Astrocyte (in vitro differentiated cells and primary cell): Measurements from ENCODE around the gene HHLA2. TPM values are rescaled to one million over a fixed set of nuclear protein-coding genes. Genes with fewer than 3 reads are reported as not detected.

Experiments
- DNase-seq: peaks from one replicate; pipeline ENCODE4 v3.0.0-alpha.2; 2010; ENCODE audit warnings: low read depth
- FAIRE-seq: peaks from 2 replicates; lab custom pipeline; 2011; peaks lifted over from hg19 to GRCh38; lab: Jason Lieb, UNC
- H2AFZ ChIP-seq: 2 replicates; pipeline ENCODE4 v1.6.0; 2012; ENCODE audit warnings: low read depth, low read length, inconsistent platforms
- H3K27ac ChIP-seq: 2 replicates; pipeline ENCODE4 v1.5.1; 2011; ENCODE audit warnings: low read depth, low read length, inconsistent platforms
- H3K27me3 ChIP-seq: 2 replicates; pipeline ENCODE4 v1.6.0; 2011; ENCODE audit warnings: low read length, inconsistent platforms; ENCODE audit not compliant: insufficient read depth
- H3K36me3 ChIP-seq: 2 replicates; pipeline ENCODE4 v1.5.1; 2011; ENCODE audit warnings: low read length, inconsistent platforms; ENCODE audit not compliant: insufficient read depth
- H3K4me1 ChIP-seq: 2 replicates; pipeline ENCODE4 v1.5.1; 2011; ENCODE audit warnings: low read length, inconsistent platforms; ENCODE audit not compliant: insufficient read depth
- H3K4me2 ChIP-seq: 2 replicates; pipeline ENCODE4 v1.6.0; 2012; ENCODE audit warnings: low read length, inconsistent platforms
- H3K4me3 ChIP-seq: 2 replicates; pipeline ENCODE4 v1.5.1; 2011; ENCODE audit warnings: low read depth, mild to moderate bottlenecking, low read length, inconsistent platforms; ENCODE audit not compliant: insufficient read depth
- H3K79me2 ChIP-seq: 2 replicates; pipeline ENCODE4 v1.6.0; 2012; ENCODE audit warnings: mild to moderate bottlenecking, low read length, inconsistent platforms; ENCODE audit not compliant: insufficient read depth
- H3K9ac ChIP-seq: 2 replicates; pipeline ENCODE4 v1.6.0; 2012; ENCODE audit warnings: mild to moderate bottlenecking, low read length, inconsistent platforms
- H3K9me3 ChIP-seq: 2 replicates; pipeline ENCODE4 v1.5.1; 2012; ENCODE audit warnings: low read depth, mild to moderate bottlenecking, low read length, inconsistent platforms; ENCODE audit not compliant: insufficient read depth
- H4K20me1 ChIP-seq: 2 replicates; pipeline ENCODE4 v1.6.0; 2012; ENCODE audit warnings: low read length, inconsistent platforms; ENCODE audit not compliant: insufficient read depth
- H3K27ac Mint-ChIP-seq: one replicate; pipeline ENCODE4 v1.8.0; 2021; ENCODE audit warnings: mild to moderate bottlenecking, mixed read lengths; ENCODE audit not compliant: unreplicated experiment
- H3K27me3 Mint-ChIP-seq: one replicate; pipeline ENCODE4 v1.8.0; 2021; ENCODE audit warnings: low read depth, mixed read lengths; ENCODE audit not compliant: unreplicated experiment
- H3K36me3 Mint-ChIP-seq: one replicate; pipeline ENCODE4 v1.8.0; 2021; ENCODE audit warnings: low read depth, mixed read lengths; ENCODE audit not compliant: unreplicated experiment
- H3K4me1 Mint-ChIP-seq: one replicate; pipeline ENCODE4 v1.8.0; 2021; ENCODE audit warnings: low read depth, mixed read lengths; ENCODE audit not compliant: unreplicated experiment
- H3K4me3 Mint-ChIP-seq: one replicate; pipeline ENCODE4 v1.8.0; 2021; ENCODE audit warnings: mild to moderate bottlenecking, moderate library complexity, mixed read lengths; ENCODE audit not compliant: unreplicated experiment
- H3K9me3 Mint-ChIP-seq: one replicate; pipeline ENCODE4 v1.8.0; 2021; ENCODE audit warnings: mild to moderate bottlenecking, mixed read lengths; ENCODE audit not compliant: unreplicated experiment
- EZH2 ChIP-seq: IDR thresholded peaks from 2 replicates; pipeline ENCODE4 v1.6.1; 2012; ENCODE audit warnings: mild to moderate bottlenecking, low read length, inconsistent platforms; ENCODE audit not compliant: insufficient read depth
- total RNA-seq: library from RNA; stranded (reverse); gene quantifications from 2 replicates; pipeline ENCODE4 v1.2.1, GENCODE V29; 2021
- TF ChIP-seq, protein P1 (sequence below): IDR thresholded peaks from 2 replicates; pipeline ENCODE4 v1.5.1; 2011; ENCODE audit warnings: low read depth, mild to moderate bottlenecking, inconsistent platforms, low read length, moderate library complexity; ENCODE audit not compliant: insufficient read depth

HHLA2 gene
- total RNA-seq, 1 donor from 2014 or later, result not detected

DNA sequence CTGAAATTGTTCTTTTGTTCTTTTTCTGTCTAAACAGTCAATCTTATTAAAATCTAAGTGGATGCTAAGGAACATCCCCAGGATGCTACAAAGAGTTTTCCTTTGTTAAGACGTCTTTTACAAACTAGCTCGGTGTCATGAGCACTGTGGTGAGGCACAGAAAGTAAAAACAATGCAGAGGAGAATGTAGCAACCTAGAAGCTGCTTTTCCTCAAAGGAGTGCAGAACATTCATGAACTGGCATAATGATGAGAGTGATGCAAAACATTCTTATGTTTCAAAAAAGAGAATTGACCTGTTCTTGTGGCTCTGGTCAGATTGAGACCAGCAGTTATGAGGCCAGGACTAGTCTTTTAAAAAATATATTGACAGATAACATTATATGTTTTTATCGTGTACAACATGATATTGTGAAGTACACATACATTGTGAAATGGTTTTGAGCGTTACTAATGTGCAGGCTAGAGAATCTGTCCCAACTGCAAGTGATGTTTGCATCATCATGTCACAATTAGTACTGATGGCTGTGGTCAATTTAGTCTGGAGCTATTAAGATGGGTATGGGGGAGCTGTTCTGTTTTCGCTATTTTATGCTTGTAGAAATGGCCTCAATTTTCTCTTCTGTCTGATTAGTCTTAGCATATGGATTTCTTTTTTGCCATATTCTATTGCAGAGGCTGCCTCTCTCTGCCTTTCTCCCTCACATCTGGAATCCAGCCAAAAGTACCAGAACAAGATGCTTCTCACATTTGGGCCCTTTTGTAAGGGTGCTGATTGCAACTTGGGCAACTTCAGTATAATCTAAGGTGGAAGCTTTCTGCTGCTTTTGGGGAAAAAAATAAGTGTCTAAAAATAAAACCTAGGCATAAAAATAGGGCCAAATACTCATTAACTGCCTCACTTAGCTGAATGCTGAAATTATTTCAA lies 50.2 kb downstream of the HHLA2 start:
- H3K9me3 Mint-ChIP-seq, result no peaks in the 10 kb centered on the region
- Histone ChIP-seq H3K4me1 (no peaks in the 10 kb centered on the region), H3K36me3 (no peaks in the 10 kb centered on the region), H3K27me3 (no peaks in the 10 kb centered on the region), H3K27ac (no peak overlapping the region), H4K20me1 (no peaks in the 10 kb centered on the region), H3K79me2 (no peaks in the 10 kb centered on the region), H3K4me3 (no peak overlapping the region), H2AFZ (no peak overlapping the region), H3K9ac (no peak overlapping the region), H3K9me3 (no peaks in the 10 kb centered on the region), H3K4me2 (no peak overlapping the region)
- no peak for FAIRE-seq
- peaks cover 22% of the 10 kb centered on the region for H3K4me1 Mint-ChIP-seq
- no peak overlapping the region for H3K4me3 Mint-ChIP-seq
- H3K27me3 Mint-ChIP-seq, result peaks cover 2% of the 10 kb centered on the region
- TF ChIP-seq EZH2, result no peak
- TF ChIP-seq, protein P1, sequence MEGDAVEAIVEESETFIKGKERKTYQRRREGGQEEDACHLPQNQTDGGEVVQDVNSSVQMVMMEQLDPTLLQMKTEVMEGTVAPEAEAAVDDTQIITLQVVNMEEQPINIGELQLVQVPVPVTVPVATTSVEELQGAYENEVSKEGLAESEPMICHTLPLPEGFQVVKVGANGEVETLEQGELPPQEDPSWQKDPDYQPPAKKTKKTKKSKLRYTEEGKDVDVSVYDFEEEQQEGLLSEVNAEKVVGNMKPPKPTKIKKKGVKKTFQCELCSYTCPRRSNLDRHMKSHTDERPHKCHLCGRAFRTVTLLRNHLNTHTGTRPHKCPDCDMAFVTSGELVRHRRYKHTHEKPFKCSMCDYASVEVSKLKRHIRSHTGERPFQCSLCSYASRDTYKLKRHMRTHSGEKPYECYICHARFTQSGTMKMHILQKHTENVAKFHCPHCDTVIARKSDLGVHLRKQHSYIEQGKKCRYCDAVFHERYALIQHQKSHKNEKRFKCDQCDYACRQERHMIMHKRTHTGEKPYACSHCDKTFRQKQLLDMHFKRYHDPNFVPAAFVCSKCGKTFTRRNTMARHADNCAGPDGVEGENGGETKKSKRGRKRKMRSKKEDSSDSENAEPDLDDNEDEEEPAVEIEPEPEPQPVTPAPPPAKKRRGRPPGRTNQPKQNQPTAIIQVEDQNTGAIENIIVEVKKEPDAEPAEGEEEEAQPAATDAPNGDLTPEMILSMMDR, result no peak
- H3K27ac Mint-ChIP-seq, result peak overlapping the region; percentile 77
- H3K36me3 Mint-ChIP-seq, result no peaks in the 10 kb centered on the region
- DNase-seq, result peak; percentile 47

DNA sequence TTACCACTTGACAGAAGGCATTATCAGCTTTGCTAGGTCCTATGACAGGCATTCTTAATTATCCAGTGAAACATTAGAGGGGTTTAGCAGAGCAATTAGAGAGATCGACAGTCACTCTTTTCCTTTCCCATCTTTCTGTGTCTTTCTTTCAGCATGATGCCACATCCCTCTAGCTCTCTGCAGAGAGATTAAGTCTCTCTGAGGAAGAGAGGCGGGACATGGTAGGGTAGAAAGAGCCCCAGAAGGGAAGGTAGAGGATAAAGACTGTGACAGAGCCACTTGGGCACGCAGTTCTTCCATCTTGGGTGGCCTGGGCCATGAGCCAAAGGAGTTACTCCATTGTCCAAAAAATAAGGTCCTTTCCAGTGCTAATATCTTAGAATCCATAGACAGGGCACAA lies 55.8 kb downstream of the HHLA2 start:
- Mint-ChIP-seq H3K36me3 (no peaks in the 10 kb centered on the region), H3K9me3 (no peaks in the 10 kb centered on the region)
- TF ChIP-seq, protein P1, result no peak
- no peak for TF ChIP-seq EZH2

DNA sequence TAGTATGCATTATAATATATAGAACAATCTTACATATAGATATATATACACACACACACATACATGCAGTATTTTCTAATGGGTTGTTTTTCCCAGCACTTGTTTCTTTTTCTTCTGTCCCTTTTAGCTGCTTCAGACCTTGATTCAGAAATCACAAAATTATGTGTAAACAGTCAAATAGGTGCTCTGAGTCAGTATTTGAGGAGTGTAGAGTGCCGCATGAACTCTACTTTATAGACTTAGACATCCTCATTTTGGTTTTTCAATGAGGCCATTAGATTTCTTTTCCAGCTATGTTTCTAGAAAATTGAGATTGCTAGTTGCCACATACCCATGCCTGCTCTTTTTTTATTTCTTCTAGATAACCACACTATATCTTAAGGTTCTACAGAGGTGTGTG lies 58.2 kb downstream of the HHLA2 start:
- H3K4me1 ChIP-seq, result no peaks in the 10 kb centered on the region
- Mint-ChIP-seq H3K4me3 (no peak overlapping the region), H3K36me3 (no peaks in the 10 kb centered on the region), H3K4me1 (no peaks in the 10 kb centered on the region), H3K9me3 (no peaks in the 10 kb centered on the region), H3K27ac (no peak overlapping the region), H3K27me3 (no peaks in the 10 kb centered on the region)
- H3K9me3 ChIP-seq, result no peaks in the 10 kb centered on the region
- no peaks in the 10 kb centered on the region for H3K79me2 ChIP-seq
- no peak overlapping the region for H3K4me2 ChIP-seq
- no peak overlapping the region for H3K9ac ChIP-seq
- FAIRE-seq (no peak), DNase-seq (no peak)
- H3K36me3 ChIP-seq, result no peaks in the 10 kb centered on the region
- H3K27ac ChIP-seq, result no peak overlapping the region
- no peaks in the 10 kb centered on the region for H4K20me1 ChIP-seq
- no peaks in the 10 kb centered on the region for H3K27me3 ChIP-seq
- H2AFZ ChIP-seq, result no peak overlapping the region
- no peak overlapping the region for H3K4me3 ChIP-seq
- TF ChIP-seq, protein P1, result no peak
- no peak for TF ChIP-seq EZH2

More for the DNA sequence above, 55.8 kb downstream of the HHLA2 start:
- H4K20me1 ChIP-seq, result no peaks in the 10 kb centered on the region
- H3K27me3 ChIP-seq, result no peaks in the 10 kb centered on the region
- no peaks in the 10 kb centered on the region for H3K79me2 ChIP-seq
- FAIRE-seq, result no peak
- H2AFZ ChIP-seq, result no peak overlapping the region
- DNase-seq, result no peak
- no peaks in the 10 kb centered on the region for H3K36me3 ChIP-seq
- Mint-ChIP-seq H3K4me3 (no peak overlapping the region), H3K27me3 (no peaks in the 10 kb centered on the region), H3K4me1 (peaks cover 2% of the 10 kb centered on the region), H3K27ac (no peak overlapping the region)
- H3K4me2 ChIP-seq, result no peak overlapping the region
- H3K4me1 ChIP-seq, result no peaks in the 10 kb centered on the region
- no peaks in the 10 kb centered on the region for H3K9me3 ChIP-seq
- no peak overlapping the region for H3K27ac ChIP-seq
- no peak overlapping the region for H3K9ac ChIP-seq
- no peak overlapping the region for H3K4me3 ChIP-seq
